Ishikawa (cell line): ENCODE results near the gene EPB42.

Source experiments
- EGR1 ChIP-seq: IDR thresholded peaks from 2 replicates; pipeline ENCODE4 v1.6.1; 2012
- EP300 ChIP-seq: IDR thresholded peaks from 2 replicates; pipeline ENCODE4 v1.6.1; 2012; ENCODE audit warnings: borderline replicate concordance
- TEAD4 ChIP-seq: IDR thresholded peaks from 2 replicates; pipeline ENCODE4 v1.6.1; 2012
- TF ChIP-seq, protein P1 (sequence below): IDR thresholded peaks from 2 replicates; pipeline ENCODE4 v1.6.1; 2012

DNA sequence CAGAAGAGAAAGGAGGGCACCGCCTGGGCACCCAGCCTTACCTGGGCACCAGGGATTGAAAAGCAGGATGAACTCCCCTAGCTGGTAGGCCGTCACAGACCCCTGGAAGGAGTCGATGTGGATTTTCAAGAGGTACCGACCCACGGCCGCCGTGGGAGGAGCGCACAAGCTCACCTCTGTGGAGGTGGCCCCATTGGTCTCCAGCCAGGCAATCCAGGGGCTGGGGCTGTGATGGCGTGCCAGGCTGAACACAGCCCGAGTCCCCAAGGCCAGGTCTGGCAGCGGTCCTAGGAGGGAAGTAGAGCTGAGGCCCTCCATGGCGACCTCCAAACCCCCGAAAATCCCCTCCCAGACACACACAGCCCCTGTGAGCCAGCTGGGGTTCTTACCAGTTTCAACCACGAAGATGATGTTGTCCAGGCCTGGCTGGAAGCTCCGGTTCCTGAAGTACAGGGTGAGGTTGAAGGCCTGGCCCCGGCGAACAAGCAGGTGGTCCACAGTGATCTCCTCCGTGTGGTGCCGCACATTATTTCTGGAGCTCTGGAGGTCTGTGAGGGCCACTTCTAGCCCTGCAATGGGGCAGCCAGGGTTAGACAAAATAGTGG is 39.3 kb upstream of the EPB42 start:
- TF ChIP-seq EGR1 (no peak), EP300 (no peak), TEAD4 (no peak)
- TF ChIP-seq, protein P1, sequence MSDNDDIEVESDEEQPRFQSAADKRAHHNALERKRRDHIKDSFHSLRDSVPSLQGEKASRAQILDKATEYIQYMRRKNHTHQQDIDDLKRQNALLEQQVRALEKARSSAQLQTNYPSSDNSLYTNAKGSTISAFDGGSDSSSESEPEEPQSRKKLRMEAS, result no peak
